Liver (tissue), 3 donors: ENCODE data around the gene SBF2.

ENCODE experiments used
- CTCF ChIP-seq: fragments of 150-350 bp; IDR thresholded peaks from 2 replicates; pipeline ENCODE4 v1.5.1; 2017; ENCODE audit warnings: improper control_type of control experiment, low read depth, low read length; ENCODE audit not compliant: missing input control
- GABPA ChIP-seq, 2 donors: IDR thresholded peaks in 1 of 2; conservative IDR thresholded peaks in 1 of 2; 2 replicates each; pipeline ENCODE4 v1.6.1; 2016; ENCODE audit warnings: antibody characterized with exemption in 2 of 2, mild to moderate bottlenecking in 1 of 2, moderate library complexity in 1 of 2
- JUND ChIP-seq, 2 donors: IDR thresholded peaks; 2 replicates each; pipeline ENCODE4 v1.6.1; 2016; ENCODE audit warnings: antibody characterized with exemption in 2 of 2
- REST ChIP-seq: IDR thresholded peaks from 2 replicates; pipeline ENCODE4 v1.6.1; 2016; ENCODE audit warnings: antibody characterized with exemption, mild to moderate bottlenecking
- SP1 ChIP-seq: IDR thresholded peaks from 2 replicates; pipeline ENCODE4 v1.6.1; 2018; ENCODE audit warnings: antibody characterized with exemption, mild to moderate bottlenecking
- YY1 ChIP-seq: IDR thresholded peaks from 2 replicates; pipeline ENCODE4 v1.6.1; 2016; ENCODE audit warnings: antibody characterized with exemption, mild to moderate bottlenecking
- ZBTB33 ChIP-seq: IDR thresholded peaks from 2 replicates; pipeline ENCODE4 v1.6.1; 2016; ENCODE audit warnings: antibody characterized with exemption
- donor health status: healthy.
- donor health status: healthy.

- TF ChIP-seq CTCF: no peak
- TF ChIP-seq ZBTB33: no peak
- no peak for TF ChIP-seq SP1
- TF ChIP-seq GABPA (IDR thresholded peaks at IDR 0.05 in 1 of 2, conservative IDR thresholded peaks at IDR 0.05 in 1 of 2): no peak
- TF ChIP-seq YY1: no peak
- TF ChIP-seq REST: no peak
- TF ChIP-seq JUND (IDR thresholded peaks at IDR 0.05): no peak
Observed at GRCh38 chr11:10204021-10204420, 90.0 kb downstream of the SBF2 start.
